ENCODE data around the gene TNFRSF1A.

The TNFRSF1A gene

DNA sequence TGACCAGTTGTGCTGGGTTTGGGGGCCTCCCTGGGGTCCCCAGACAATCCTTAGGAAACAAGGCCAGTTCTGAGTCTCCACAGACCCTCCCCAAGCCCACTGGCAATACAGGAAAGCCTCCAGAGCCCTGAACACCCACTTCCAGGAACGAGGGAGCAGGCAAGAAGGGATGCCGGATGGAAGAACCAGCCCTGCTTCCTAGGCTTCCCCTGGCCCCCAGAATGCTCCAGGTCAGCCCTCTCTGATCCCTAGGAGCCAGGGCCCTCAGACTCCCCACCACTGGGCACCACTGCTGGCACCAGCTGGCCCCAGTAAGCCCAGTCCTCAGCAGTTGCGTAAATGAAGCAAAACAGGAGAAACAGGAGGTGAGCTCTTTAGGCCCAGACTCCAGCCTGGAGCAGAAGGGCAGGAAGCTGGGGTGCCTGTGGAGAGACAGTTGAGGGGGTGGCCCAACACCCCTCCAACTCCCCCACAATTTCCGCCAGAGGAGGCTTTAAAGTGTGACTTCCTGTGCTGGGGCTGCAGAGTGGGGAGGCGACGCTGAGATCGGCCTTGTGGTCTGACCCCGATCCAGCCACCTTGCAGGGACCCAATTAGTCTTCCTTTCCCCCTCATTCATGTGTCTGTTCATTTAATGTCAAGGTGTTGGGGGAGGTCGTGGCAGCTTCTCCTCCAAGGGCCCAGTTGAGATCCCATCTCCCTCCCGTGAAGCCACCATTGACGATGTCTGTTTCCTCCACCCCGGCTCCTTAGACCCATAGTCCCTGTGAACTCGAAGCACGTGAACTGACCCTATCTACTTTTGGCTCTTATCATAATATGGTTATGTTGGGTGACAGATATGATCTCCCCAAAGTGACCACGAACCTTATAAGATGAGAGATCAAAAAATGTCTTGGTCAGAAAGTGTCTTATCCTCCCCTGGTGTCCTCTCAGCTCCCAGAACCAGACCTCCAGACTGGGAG, 4.7 kb downstream of the TNFRSF1A start:
- DNase-seq (ENCODE audit: low spot score) = no peak

GRCh38 chr12:6336079-6336888, 5.6 kb downstream of the TNFRSF1A start:
- peak; percentile 96 for DNase-seq (ENCODE audit: low spot score)

GRCh38 chr12:6335451-6336078, 6.3 kb downstream of the TNFRSF1A start:
- DNase-seq (ENCODE audit: low spot score) = peak; percentile 83

DNA sequence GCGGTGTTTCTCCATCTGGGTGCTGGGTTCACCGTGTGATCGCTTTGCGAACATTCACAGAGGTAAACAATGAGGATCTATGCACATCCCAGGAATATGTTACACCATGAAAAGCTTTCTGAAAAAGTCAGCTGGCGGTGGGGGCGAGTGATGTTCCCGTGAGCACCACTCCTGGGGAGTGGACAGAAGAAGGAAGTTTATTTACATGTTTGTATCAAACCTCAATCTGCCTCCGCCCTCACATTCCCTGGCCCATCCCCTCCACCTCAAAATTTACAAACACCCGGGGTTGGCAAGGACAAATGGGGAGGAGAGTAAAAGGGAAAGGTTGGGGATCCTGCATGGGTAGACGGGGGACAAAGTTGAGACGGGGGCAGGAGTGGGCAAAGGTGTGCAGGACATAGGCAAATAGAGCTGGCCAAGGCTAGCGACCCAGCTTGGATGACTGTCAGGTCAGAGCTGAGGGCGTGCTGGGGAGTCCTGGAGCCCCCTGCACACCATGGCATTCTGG, 6.9 kb downstream of the TNFRSF1A start:
- DNase-seq (ENCODE audit: low spot score) = no peak

GRCh38 chr12:6334359-6334758, 7.5 kb downstream of the TNFRSF1A start:
- no peak for DNase-seq (ENCODE audit: low spot score)

GRCh38 chr12:6333566-6333965, 8.3 kb downstream of the TNFRSF1A start:
- DNase-seq (ENCODE audit: low spot score) = no peak

- no peak for DNase-seq (ENCODE audit: low spot score)
Observed at GRCh38 chr12:6333029-6333428, 8.8 kb downstream of the TNFRSF1A start.

- no peak for DNase-seq (ENCODE audit: low spot score)
Observed at GRCh38 chr12:6332459-6332858, 9.4 kb downstream of the TNFRSF1A start.

DNA sequence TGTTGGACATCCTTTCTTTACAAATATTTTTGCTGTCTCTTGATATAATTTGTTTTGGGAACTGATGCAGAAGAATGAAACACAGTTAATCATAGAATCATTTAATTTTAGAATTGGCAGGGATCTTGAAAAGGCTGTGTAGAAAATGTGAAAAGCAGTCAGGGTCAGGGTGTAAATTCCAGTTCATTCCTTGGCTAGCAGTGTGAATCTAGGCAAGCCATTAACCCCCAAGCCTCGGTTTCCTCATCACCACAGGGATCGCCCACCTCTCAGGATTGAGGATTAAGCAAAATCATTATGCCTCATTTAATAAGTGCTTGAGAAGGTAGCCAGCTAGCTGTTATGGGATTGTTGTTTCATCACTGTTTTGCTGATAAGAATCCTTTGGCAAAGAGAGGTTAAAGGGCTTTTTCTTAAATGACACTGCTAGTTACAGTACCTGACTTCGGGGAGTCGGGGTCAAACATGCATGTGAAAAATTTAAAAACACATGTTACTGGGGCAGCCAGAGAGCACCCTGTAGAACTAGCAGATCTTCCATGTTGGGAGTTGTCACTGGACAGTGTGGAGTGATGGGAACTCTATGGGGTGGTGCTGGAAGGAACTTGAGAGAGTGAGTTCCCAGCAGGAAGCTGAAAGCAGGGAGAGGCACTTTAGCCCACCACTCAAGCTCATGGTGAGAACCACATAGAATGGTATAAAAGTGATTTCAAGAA, 10.7 kb downstream of the TNFRSF1A start:
- DNase-seq (ENCODE audit: low spot score) = no peak

- no peak for DNase-seq (ENCODE audit: low spot score)
Observed at GRCh38 chr12:6330192-6330591, 11.7 kb downstream of the TNFRSF1A start.

- no peak for DNase-seq (ENCODE audit: low spot score)
Observed at GRCh38 chr12:6329703-6330064, 12.2 kb downstream of the TNFRSF1A start.

DNA sequence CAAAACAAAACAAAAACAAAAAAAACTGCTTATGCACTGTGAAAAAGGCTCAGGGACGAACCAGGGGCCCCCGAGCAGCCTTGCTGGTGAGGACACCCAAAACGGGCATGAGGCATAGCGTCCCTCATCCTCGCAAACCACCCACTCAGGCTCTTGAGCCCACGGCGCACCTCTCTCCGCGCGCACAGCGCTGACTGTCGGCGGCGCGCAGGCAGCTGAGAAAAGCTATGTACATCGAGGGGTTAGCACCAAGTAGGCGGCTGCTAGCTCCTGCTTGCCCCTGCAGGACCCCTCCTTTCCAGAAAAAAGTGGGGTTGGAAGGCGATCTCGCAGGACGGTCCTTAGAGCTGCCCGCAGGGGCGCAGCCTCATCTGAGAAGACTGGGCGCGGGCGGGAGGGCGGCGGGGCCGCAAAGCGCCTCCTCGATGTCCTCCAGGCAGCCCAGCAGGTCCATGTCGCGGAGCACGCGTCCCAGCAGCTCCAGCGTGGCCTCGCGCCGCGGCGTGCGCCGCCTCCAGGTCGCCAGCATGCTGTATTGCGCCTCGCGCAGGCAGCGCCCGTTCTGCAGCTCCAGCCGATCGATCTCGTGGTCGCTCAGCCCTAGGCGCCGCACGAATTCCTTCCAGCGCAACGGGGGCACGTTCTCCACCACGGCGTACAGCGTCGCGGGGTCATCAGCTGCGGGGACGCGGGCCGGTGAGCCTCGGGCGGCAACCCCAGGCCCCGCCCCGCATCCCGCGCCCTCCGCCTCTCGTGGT, 12.8 kb downstream of the TNFRSF1A start:
- DNase-seq (ENCODE audit: low spot score) = no peak

DNA sequence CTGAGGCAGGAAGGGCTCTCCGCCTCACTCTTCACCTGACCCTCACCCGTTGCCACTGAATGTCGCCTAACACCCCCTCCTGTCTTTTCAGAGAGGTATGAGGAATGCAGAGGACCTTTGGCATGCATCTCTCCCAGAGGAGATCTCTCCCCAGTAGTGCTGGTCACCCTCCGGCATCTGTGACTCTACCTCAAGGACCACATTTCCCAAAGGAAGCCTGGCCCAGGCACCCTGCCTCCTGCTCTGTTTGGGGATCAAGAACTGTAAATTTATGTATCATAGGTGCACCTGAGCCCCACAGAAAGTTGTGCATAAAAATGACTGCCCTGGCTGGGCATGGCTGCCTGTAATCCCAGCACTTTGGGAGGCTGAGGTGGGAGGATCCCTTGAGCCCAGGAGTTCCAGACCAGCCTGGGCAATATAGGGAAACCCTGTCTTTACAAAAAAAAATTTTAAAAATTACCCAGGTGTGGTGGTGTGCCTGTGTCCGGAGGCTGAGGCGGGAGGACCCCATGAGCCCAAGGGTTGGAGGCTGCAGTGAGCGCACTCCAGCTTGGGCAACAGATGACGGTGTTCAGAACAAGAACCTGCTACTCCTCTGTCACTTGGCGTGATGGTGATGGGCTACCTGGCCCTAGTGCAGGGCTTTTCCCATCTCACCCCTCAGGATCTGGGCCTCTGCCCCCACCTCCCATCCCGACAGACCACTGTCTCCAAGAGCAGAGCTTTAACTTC, 13.7 kb downstream of the TNFRSF1A start:
- no peak for DNase-seq (ENCODE audit: low spot score)

- no peak for DNase-seq (ENCODE audit: low spot score)
Observed at GRCh38 chr12:6327229-6328041, 14.4 kb downstream of the TNFRSF1A start.

DNA sequence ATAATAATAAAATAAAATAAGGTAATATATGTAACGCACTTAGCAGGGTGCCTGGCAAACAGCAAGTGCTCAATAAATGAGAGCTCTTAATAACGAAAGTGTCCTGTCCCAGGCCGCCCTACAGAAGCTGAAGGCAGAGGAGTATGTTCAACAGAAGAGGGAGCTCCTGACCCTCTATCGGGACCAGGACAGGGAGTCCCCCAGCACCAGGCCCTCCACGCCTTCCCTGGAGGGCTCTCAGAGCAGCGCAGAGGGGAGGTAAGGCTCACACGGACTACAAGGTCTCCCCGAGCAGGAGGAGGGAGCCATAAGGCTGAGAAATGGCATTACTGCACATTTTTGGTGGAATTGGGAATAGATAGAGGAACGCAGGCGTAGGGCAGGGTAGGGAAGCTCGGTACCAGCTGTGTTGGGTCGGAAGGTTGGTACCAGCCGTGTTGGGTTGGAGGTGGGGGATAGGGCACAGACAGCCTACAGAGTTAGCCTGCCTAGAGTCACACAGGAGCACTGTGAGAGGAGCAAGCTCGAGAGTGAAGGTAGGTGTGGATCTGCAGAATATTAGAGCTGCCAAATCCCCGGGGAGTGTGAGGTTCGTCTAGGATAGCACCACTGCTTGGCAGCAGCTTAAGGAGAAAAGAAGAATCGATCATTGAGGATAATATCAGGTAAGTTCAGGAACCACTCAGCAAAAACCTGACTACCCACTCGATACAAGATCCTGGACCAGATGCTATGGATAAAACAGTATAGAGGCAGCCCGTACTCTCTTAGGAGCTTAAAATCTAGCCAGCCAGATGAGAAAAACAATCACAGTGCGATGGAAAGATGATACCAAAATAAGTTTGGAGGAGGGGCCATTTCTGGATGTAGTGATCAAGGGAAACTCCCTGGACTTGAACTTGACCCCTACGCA, 15.3 kb downstream of the TNFRSF1A start:
- DNase-seq (ENCODE audit: low spot score) = peak; percentile 93

DNA sequence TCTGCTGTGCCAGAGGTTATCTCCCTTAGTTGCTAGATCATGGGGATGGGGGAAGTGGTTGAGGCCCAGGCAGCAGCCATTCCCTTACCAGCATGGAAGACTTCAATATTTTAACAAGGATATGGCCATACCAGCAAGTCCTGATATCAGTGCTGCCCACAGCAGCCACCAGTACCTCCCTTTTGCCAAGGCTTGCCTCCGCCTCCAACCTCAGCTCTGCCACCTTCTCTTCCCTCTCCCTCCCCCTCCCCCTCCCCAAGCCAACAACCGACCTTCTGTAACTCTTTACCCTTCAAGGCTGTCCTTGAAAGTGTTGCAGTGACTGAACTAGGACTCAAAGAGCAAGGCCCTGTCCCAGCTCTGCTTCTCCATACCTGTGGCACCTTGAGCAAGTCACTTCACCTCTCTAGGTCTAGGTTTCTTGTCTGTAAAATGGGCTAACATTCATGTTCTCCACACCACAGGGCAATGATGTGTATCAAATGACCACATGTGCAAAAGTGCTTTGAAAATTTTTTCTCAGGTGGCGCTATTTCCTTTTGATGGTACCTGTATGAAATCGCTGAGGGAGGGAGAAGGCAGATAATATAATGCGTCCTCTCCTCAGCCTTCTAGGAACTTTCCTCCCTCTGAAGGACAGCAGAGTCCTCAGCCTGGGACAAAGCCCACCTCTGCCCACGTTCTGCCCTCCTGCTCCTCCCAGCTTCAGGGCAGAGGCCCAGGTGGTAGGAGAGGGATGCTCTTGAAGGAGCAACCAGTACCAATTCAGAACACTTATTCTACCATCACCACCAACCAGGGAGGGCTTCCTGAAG, 16.7 kb downstream of the TNFRSF1A start:
- DNase-seq (ENCODE audit: low spot score) = no peak

DNA sequence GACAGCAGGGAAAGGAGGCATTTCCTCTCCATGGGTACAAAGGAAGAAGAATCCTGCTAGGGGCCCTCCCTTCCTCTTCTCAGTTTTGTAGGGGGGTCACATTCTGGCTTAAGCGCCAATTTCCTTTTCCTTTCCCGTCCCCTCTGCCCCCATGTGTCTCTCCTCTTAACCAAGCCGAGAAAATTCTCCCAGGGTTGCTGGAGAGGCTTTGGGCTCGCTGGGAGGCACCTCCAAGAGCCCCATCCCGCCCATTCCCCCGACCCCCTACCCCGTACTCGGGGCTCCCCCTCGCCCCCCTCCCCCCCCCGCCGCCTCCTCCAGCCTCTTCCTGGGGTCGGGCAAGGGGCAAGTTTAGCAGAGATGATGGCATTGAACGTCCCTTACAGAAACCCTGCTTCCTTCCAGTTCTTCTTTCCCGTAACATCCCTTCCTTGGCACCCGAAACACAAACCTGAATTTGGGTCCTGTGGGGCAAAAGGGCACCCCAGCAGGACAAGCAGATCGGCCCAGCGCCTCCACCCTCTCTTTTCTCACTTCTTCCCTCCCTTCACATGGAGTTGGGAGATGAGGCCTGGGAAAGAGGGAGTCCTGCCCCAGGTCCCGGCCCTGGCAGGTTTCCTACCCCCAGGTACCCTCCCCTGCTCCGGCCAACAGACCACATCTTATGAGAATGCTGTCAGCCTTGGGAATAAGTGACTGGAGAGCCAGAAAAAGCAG, 17.7 kb downstream of the TNFRSF1A start:
- no peak for DNase-seq (ENCODE audit: low spot score)
